Cardiac muscle cell (in vitro differentiated cells and primary cell): Measurements from ENCODE around the gene RBM10. TPM values are rescaled to one million over a fixed set of nuclear protein-coding genes. Genes with fewer than 3 reads are reported as not detected.
A peak's percentile ranks its signal among the peaks of the same experiment; 100 is the strongest.

Experiments used
- DNase-seq, 2 donors: peaks; one replicate each; pipeline versions ENCODE4 v3.0.0 to v3.0.0-alpha.2; 2010 to 2017; ENCODE audit warnings: low read depth in 1 of 2, low spot score in 1 of 2
- H3K27ac ChIP-seq: fragments of 200-600 bp; sonication (generic); 2 replicates; pipeline ENCODE4 v1.5.1; 2016
- H3K27me3 ChIP-seq: fragments of 200-600 bp; sonication (generic); 2 replicates; pipeline ENCODE4 v1.6.0; 2016; ENCODE audit warnings: control low read depth
- H3K36me3 ChIP-seq: fragments of 200-600 bp; sonication (generic); 2 replicates; pipeline ENCODE4 v1.5.1; 2016; ENCODE audit warnings: control low read depth
- H3K4me1 ChIP-seq: fragments of 200-600 bp; sonication (generic); 2 replicates; pipeline ENCODE4 v1.8.1; 2017; ENCODE audit warnings: low read depth, mild to moderate bottlenecking, mixed run types
- H3K4me3 ChIP-seq: fragments of 200-600 bp; sonication (generic); 2 replicates; pipeline ENCODE4 v1.5.1; 2016; ENCODE audit warnings: mild to moderate bottlenecking
- H3K9me3 ChIP-seq: fragments of 200-600 bp; sonication (generic); 2 replicates; pipeline ENCODE4 v1.5.1; 2017; ENCODE audit warnings: low read depth, mild to moderate bottlenecking, control low read depth
- polyA plus RNA-seq: library from polyadenylated mRNA; unstranded; fragments of >200 nt; fragmentation: Nextera tagmentation; extraction: Ambion mirVana; gene quantifications from 2 replicates; pipeline ENCODE4 v1.2.1, GENCODE V29; 2016
- total RNA-seq: library from RNA; depleted of rRNA; stranded (reverse); fragments of >200 nt; gene quantifications from 2 replicates; pipeline ENCODE4 v1.2.3, GENCODE V29; 2016
- TF ChIP-seq, protein P1 (sequence below): IDR thresholded peaks from 2 replicates; pipeline ENCODE4 v1.5.1; 2012; ENCODE audit warnings: low read depth, mild to moderate bottlenecking, low read length

RBM10 gene
- total and polyA plus RNA-seq, 2 experiments from 2014 or later: 48.7 to 70.0 TPM

DNA sequence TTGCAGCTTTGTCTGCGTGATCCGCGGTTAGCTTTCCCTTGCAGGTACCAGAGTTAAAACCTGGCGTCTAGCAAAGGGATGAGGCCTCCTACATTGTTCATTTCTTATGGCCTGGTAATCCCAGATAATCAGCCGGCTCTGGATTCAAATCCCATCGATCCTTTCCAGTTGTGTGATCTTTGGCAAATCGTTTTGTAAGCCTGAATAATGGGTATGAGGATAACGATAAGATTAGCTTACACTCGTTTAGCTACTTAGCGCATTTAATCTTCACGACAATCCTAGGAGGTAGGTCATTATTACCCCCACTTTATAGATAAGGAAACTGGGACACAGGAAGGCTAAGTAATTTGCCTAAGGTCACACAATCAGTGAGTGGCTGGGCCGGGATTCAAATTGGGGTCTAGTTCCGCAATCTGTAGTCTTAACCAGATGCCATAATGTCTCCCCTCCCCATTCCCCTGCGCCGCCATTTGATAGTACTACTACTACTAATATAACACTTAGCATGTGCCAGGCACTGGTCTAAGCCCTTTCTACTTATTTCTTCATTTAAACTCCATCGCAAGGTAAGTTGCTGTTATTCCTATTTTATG, 46.9 kb downstream of the RBM10 start:
- peaks cover 7% of the 10 kb centered on the region for H3K27me3 ChIP-seq
- peaks cover 24% of the 10 kb centered on the region for H3K4me1 ChIP-seq
- DNase-seq: no peak
- H3K9me3 ChIP-seq: no peaks in the 10 kb centered on the region
- H3K36me3 ChIP-seq: no peaks in the 10 kb centered on the region
- H3K4me3 ChIP-seq: peak overlapping the region; percentile 37
- TF ChIP-seq, protein P1, sequence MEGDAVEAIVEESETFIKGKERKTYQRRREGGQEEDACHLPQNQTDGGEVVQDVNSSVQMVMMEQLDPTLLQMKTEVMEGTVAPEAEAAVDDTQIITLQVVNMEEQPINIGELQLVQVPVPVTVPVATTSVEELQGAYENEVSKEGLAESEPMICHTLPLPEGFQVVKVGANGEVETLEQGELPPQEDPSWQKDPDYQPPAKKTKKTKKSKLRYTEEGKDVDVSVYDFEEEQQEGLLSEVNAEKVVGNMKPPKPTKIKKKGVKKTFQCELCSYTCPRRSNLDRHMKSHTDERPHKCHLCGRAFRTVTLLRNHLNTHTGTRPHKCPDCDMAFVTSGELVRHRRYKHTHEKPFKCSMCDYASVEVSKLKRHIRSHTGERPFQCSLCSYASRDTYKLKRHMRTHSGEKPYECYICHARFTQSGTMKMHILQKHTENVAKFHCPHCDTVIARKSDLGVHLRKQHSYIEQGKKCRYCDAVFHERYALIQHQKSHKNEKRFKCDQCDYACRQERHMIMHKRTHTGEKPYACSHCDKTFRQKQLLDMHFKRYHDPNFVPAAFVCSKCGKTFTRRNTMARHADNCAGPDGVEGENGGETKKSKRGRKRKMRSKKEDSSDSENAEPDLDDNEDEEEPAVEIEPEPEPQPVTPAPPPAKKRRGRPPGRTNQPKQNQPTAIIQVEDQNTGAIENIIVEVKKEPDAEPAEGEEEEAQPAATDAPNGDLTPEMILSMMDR: no peak
- no peak overlapping the region for H3K27ac ChIP-seq

DNA sequence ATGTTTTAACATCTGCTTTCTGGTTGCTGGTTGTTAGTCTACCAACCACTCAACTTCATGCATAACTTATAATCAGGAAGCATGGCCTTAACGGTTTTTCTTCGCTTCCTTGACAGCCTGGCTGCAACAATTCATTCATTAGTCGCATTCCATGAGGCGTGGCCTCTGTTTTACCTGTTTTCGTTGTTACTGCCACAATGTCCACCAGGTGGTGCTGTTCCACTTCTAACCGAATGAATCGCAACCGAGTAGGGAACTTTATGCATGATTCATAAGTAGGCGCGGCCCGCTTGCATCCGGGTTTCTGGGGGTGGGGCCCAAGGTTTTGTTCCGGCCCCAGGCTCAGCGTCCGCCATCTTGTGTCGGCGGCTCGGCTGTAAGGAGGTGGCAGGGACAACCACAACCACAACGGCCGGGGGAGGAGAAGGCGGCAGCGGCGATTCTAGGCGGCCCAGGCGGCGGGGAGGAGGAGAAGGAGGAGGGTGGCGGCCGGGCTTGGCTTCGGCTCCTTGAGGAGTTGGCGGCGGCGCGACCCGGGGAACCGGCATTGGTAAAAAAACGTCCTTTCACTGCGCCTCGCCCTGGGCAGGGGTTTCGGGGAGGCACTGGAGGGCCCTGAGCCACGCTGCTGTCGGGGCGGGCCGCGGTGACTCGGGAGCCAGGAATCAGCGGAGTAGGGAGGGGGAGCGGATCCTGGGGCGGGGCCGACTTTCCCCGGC, 48.6 kb downstream of the RBM10 start, which contains the start of gene UBA1:
TSS of gene UBA1 (plus strand) at position 355 of the 719 bp plus-strand sequence. CDS start 4,974 bp downstream, outside the sequence.
- Histone ChIP-seq H3K36me3 (peaks cover 2% of the 10 kb centered on the region), H3K9me3 (no peaks in the 10 kb centered on the region), H3K27me3 (peaks cover 7% of the 10 kb centered on the region), H3K4me3 (peak within 1 kb of the TSS; percentile 91), H3K4me1 (peaks cover 38% of the 10 kb centered on the region), H3K27ac (peak within 1 kb of the TSS; percentile 100)
- TF ChIP-seq, protein P1: peak; percentile 59
- peak; percentile 95 to 99 for DNase-seq

GRCh38 chrX:47194194-47194787, 49.3 kb downstream of the RBM10 start:
- H3K27ac ChIP-seq: peak overlapping the region; percentile 100
- peaks cover 38% of the 10 kb centered on the region for H3K4me1 ChIP-seq
- peaks cover 7% of the 10 kb centered on the region for H3K27me3 ChIP-seq
- DNase-seq: no peak
- peak overlapping the region; percentile 91 for H3K4me3 ChIP-seq
- H3K9me3 ChIP-seq: no peaks in the 10 kb centered on the region
- peaks cover 9% of the 10 kb centered on the region for H3K36me3 ChIP-seq
- TF ChIP-seq, protein P1: no peak

DNA sequence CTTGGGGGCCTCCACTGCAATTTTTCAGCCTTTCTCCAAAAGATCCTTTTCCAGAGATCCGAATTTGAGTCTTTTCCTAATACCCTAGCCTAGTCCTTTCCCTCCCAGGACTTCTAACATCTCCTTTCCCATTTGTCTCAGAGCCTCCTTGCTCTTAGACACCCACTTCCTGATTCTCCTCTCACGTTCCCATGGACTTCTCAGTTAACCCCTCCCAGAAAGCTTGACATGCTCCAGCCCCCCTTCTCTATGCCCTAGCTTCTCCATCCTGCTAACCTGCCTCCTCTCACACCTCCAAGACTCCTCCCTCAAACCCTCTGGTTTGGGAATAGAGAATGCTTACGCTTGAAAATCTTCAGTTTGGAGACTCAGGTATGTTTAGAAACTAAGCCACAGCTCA, 51.1 kb downstream of the RBM10 start:
- Histone ChIP-seq H3K4me3 (peak overlapping the region; percentile 2), H3K9me3 (no peaks in the 10 kb centered on the region), H3K27me3 (peaks cover 7% of the 10 kb centered on the region), H3K4me1 (peaks cover 38% of the 10 kb centered on the region), H3K27ac (peak overlapping the region; percentile 81), H3K36me3 (peaks cover 27% of the 10 kb centered on the region)
- no peak for DNase-seq
- TF ChIP-seq, protein P1: no peak

DNA sequence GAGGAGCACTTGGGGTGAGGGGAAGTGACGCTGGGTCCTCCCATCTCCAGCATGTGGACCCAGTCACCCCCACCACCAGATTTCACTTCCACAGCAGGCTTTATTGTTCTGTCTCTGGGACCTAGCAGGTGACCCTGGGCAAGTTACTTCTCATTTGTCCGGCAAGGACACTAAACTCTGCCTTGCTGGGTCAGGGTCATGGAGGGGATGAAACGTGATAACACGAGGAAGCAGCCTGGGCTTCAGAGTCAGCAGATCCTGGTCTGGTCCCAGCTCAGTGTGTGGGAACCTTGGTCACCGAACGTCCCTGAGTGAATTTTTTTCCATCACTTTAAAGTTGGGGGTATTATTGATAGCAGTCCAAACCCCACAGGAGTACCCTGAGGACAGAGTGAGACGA, 52.5 kb downstream of the RBM10 start:
- DNase-seq: no peak
- H3K27me3 ChIP-seq: no peaks in the 10 kb centered on the region
- no peaks in the 10 kb centered on the region for H3K9me3 ChIP-seq
- H3K36me3 ChIP-seq: peaks cover 41% of the 10 kb centered on the region
- TF ChIP-seq, protein P1: no peak
- H3K4me1 ChIP-seq: peaks cover 38% of the 10 kb centered on the region
- no peak overlapping the region for H3K4me3 ChIP-seq
- H3K27ac ChIP-seq: peak overlapping the region; percentile 81
